CD4-positive, alpha-beta T cell treated with Interleukin-4 for 4 hours (primary cell): ENCODE measurements around the gene EDA.

Source experiments
- DNase-seq: peaks from one replicate; pipeline ENCODE4 v3.0.0-alpha.2; 2020

Gene EDA

DNA sequence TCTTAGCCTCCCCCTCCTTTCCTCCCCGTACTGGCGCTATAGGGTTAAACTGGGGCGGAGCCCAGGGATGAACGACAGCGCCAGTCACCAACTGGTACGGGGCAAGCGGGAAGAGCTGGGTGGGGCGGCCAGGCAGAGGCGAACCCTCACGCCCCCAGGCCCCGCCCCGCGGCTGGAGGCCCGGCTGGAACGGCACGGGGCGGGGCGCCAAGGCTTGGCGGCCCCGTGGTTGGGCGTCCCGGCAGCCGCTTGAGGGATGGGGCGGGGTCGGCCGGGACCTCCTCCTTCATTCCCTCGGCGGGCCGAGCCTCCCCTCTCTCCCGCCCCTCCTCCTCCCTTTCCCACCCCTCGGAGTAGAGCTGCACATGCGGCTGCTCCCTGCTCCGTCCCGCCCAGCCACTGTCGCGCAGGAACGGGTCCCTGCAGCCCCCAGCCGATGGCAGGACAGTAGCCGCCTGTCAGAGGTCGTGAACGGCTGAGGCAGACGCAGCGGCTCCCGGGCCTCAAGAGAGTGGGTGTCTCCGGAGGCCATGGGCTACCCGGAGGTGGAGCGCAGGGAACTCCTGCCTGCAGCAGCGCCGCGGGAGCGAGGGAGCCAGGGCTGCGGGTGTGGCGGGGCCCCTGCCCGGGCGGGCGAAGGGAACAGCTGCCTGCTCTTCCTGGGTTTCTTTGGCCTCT is at the start of gene EDA:
TSS of gene EDA (plus strand) at position 335 of the 678 bp plus-strand sequence.
- DNase-seq: peak; percentile 53

DNA sequence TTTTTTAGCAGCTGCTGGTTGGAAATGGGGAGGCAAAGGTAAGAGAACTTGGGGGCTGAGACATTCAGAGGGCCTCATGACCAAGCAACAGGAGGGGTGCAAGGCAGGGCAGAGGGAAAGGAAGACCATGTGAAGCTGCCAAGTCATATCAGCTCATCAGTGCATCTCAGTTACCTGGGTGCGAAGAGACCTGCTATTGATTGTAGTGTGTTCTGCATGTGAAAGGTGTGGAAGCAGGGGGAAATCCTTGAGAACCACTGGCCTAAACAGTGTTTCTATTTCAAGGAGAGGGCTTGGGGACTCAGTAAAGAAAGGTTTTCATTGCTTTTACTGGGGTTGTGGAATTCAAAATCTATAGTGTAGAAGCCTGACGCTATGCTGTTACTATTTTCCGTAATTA is 47.1 kb upstream of the EDA start:
- DNase-seq: no peak

DNA sequence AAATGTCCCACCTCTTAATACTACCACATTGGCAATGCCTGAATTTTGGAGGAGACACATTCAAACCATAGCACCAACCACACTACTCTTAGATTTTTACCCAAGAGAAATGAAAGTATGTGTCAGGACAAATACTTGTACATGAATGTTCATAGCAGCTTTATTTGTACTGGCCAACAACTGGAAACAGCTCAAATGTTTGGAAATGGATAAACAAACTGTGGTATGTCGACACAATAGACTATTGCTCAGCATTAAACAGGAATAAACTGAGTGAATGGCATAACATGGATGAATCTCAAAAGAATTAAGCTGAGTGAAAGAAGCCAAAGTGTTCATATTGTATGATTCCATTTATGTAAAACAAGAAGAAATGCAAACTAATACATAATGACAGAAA is 18.5 kb upstream of the EDA start:
- no peak for DNase-seq

DNA sequence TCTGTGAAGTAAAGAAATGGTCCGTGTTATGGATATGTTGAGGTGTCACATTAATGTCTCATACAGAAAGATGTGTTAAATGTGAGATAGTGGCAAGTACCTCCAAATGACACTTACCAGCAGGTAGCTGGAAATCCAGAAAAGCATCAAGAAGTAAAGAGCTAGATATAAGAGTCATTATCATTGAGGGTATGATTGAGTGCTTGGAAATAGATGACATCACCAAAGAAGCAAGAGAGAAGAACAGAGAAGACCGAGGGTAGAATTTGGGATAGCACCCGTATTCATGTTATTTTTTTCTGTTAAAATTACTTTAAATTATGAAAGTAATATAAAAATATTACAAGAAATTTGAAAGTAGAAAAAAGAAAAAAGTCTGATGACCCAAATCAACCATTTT is 15.7 kb upstream of the EDA start:
- DNase-seq: no peak

DNA sequence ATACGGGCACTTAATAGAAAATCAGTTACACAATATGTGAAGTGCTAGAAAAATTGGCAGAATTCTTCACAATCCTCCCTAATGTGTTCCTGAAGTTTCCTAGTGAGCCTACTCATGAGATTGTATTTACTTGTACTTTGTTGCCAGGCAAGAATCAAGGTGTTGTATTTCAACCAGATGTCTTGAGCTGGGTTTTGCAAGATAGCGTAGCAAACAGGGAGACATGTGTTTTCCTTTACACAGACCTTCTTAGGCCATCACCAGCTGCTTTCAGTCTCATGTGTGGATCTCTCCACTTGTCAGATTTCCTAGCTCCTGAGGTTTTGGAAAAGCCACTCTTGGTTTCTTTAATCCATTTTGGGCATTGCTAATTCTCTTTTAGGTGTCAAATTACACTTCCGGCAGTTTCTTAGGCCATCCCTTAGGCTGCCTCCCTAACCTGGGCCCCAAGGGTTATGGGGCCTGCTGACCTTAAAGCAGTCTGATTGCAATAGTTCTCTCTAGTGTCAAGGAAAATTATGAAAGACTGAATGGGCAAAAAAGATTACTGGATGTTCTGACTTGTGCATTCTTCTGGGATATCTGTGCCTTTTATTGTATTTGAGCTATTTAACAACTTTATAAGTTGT is 12.2 kb upstream of the EDA start:
- DNase-seq: no peak

- no peak for DNase-seq
Measured at GRCh38 chrX:69605521-69605920, 10.4 kb upstream of the EDA start.

- DNase-seq: no peak
Measured at GRCh38 chrX:69607616-69608015, 8.3 kb upstream of the EDA start.

- no peak for DNase-seq
Measured at GRCh38 chrX:69613946-69614345, 2.0 kb upstream of the EDA start.

DNA sequence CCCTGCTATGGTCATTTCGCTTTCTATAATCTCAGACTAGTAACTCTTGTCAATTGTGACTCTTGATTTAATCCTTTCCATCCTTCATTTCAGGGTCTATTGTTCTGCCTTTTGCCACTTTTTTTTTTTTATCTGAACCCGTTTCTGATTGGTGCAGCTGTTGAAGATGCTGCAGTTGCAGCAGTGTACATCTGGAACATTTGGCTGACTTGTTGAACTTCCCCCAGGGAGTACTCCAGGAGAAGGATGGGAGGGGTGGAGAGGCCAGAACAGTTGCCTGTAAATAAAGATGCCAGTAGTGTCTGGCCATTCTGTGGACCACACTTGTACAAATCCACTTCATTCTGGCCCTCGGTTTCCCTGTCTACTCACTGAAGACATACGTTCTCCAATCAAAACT is 1.0 kb upstream of the EDA start:
- no peak for DNase-seq

GRCh38 chrX:69615342-69615741 is 571 bp upstream of the EDA start:
- no peak for DNase-seq

DNA sequence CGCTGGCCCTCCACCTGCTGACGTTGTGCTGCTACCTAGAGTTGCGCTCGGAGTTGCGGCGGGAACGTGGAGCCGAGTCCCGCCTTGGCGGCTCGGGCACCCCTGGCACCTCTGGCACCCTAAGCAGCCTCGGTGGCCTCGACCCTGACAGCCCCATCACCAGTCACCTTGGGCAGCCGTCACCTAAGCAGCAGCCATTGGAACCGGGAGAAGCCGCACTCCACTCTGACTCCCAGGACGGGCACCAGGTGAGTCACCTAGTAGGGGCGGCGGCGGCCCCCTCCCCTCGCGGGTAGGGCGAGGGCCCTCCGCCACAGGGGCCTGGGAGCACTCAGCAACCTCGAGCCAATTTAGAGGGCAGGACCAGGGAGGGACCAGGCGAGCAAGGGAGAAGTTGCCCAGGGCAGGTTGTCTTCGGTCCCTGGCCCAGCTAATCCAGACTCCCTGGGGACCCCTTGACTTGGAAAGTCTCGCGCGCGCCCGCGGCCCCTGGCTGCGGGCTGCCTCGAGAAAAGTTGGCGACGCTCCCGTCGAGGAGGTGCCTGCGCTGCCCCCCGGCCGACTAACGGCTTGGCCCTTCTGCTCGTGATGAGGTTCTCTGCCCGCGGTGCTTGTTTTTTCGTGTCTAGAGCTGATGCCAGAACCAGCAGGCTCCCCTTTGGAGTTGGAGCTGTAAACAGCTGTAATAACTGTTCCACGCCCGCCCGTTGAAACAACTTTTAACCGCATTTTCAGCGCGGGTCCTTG is 717 bp downstream of the EDA start:
- no peak for DNase-seq

- peak; percentile 2 for DNase-seq
Measured at GRCh38 chrX:69618803-69619202, 2.9 kb downstream of the EDA start.

DNA sequence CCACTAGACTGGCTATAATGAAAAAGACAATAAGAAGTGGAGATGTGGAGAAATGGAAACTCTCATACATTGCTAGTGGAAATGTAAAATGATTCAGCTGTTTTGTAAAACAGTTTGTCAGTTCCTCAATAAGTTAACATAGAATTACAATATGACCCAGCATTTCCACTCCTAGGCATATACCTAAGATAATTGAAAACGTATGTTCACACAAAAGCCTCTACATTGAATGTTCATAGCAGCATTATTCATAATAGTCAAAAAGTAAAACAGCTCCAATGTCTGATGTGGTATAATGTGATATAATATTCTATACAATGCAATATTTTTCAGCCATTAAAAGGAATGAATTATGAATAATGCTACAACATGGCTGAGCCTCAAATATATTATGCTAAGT is 10.2 kb downstream of the EDA start:
- no peak for DNase-seq

- DNase-seq: no peak
Measured at GRCh38 chrX:69627744-69628143, 11.8 kb downstream of the EDA start.

DNA sequence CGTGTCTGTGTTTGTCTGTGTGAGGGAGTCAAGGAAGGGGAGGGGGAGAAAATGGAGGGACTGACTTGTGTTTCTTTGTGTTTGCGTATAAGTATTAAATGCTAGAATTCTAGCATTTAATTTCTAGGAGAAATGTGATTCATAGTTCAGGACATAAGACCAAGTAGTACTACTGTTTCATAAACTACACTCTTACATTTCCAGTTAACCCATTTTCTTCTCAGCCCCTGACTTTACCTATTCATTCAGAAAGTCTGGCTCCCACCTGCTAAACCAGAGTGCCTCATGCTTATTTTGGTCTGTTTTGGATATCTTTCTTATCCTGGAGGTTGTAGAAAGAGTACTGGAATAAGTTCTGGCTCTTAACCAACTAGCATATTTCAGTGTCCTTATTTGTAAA is 14.2 kb downstream of the EDA start:
- DNase-seq: no peak

GRCh38 chrX:69664693-69665092 is 48.8 kb downstream of the EDA start:
- DNase-seq: no peak

- no peak for DNase-seq
Measured at GRCh38 chrX:69670001-69670555, 54.2 kb downstream of the EDA start.

GRCh38 chrX:69674891-69675290 is 59.0 kb downstream of the EDA start:
- DNase-seq: no peak

- DNase-seq: no peak
Measured at GRCh38 chrX:69705818-69706217, 89.9 kb downstream of the EDA start.

- DNase-seq: no peak
Measured at GRCh38 chrX:69718102-69718501, 102.2 kb downstream of the EDA start.

DNA sequence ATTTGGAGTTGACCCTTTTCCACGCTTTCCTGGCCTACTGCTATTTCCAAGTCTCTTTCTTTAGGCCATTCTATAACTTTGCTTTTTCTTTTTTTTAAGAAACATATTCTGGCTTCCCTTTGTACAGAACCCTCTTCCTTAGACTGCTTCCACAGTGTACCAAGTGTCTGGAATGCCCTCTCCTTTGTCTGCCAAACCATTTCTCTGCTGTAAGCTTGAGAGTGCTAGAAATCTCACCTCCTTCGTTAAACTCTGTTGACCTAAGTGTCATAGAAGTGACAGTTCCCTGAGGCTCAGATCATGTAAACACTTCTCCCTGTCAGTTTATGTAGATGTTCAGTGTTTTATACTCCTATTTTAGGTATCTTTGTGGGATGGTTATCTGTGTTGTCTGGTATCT is 108.4 kb downstream of the EDA start:
- no peak for DNase-seq

DNA sequence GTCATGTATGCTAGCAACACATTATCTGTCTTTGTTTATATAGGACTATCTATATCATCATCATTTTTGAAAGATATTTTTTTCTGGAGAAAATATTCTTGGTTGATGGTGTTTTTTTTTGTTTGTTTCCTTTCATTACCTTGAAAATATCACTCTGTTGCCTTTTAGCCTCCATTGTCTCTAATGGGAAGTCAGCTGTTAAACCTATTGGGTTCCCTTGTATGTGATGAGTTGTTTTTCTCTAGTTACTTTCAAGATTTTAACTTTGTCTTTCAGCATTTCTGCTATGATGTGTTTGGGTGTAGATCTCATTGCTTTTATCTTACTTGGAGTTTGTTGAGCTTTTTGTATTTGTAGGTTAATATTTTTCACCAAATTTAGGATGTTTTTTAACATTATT is 124.4 kb downstream of the EDA start:
- no peak for DNase-seq

GRCh38 chrX:69741721-69742120 is 125.8 kb downstream of the EDA start:
- DNase-seq: no peak

- no peak for DNase-seq
Measured at GRCh38 chrX:69746051-69746450, 130.1 kb downstream of the EDA start.
